Retina (tissue), 1 donor: ENCODE measurements around the gene GMPR.
"Not testable (repeated sequence)": the region's sequence is repeated elsewhere in the genome, so short reads cannot be mapped to it uniquely, and the experiment has no call there.

Experiments used
- DNase-seq: peaks from one replicate; pipeline ENCODE4 v3.0.0-alpha.2; 2016

GMPR gene

GRCh38 chr6:16251706-16252105 lies 13.3 kb downstream of the GMPR start:
- no peak for DNase-seq

DNA sequence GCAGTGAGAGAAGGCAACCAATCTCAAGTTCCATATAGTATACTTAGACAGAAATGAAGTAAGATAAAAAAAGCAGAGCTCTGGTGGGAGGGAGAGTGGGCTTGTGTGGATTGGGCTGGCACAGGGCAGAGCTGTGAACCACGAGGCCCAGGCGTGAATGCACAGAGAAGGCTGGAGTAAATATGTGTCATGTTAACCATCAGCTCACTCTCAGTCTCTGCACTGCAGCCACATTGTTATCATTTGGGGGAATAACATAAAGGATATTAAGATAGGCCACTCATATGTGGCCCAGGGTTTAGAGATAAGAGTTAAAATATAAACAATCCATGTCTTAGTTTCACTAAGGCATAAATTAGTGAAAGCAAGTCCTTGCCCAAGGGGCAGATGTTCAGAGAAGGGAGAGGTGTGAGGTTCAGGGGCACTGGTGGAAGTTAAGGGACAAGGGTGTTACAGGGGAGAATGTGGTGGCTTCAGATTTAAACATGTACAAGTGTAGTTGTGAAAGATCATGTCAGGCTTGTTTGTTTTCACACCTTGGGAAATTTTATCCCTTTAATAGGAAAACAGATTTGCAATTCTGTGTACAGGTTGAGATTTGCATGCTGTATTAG lies 14.4 kb downstream of the GMPR start:
- no peak for DNase-seq

DNA sequence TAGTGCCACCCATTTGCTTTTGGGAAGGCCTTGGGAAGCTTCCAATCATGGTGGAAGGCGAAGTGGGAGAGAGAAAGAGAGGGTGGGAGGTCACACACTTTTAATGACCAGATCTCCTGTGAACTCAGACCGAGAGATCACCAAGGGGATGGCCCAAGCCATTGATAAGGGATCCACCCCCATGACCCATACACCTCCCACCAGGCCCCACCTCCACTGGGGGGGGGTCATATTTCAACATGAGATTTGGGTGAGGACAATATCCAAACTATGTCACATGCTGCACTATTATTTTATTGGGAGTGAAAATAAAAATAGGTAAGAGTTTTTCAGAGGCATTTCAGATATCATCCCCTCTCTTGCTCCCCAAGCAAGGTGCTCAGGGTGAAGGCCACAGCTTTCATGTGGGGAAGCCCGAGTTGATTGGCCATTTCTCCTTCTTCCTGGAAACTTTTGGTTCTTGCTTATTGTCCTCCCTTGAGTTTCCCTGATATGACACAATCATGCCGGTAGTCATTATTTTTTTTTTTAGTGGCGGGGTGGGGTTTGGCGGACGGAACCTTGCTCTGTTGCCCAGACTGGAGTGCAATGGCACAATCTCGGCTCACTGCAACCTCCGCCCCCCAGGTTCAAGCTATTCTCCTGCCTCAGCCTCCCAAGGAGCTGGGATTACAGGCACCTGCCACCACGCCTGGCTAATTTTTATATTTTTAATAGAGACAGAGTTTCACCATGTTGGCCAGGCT lies 15.2 kb downstream of the GMPR start:
- DNase-seq, result no peak

- DNase-seq, result no peak
Observed at GRCh38 chr6:16254535-16254934, 16.1 kb downstream of the GMPR start.

DNA sequence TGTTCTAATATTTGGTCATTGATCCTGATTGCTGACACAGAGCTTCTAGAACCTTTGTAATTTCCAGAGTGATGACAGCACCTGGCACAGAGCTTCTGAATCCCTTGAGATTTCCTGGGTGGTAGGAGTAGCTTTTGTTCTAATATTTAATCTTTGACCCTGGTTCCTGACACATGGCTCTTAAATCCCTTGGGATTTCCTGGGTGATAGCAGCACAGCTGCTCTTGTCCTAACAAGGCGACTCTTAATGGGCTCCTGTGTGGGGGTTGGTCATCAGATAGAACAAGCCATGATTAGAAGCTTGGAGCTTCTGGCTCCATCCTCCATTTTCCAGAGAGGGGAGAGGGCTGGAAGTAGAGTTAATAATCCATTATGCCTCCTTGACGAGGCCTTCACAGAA lies 18.4 kb downstream of the GMPR start:
- no peak for DNase-seq

DNA sequence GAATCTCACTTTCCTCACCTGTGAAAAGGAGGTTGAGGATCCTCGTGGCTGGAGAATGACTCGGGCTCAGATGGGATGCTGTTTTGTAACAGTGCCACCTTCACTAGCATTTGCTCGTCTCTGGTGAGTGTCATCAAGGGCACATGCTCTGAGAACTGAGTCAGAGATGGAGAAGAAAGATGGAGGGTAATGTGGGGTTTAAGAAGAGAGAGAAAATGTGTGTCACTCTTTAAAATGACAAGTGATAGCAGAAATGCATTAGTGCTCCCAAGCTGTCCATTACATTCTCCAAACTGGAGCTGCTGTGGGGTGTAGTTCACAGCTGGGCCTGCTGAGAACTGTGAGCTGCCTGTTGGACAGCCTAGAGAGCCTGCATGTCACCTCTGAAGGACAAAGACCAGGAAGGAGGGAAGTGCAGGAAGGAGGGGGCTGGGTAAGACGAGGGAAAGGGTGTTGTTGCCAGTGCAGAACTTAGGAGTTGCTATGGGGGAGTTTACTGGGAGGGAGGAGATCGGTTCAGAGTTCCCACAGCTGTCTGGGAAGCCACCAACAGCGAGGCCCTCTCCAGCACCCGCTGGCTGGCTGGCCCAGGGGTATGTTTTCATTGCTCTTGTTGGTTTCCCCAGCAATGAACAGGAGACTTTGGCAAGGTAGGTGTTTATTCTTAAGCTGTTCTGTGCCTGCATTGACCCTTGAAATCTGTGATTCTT lies 19.8 kb downstream of the GMPR start:
- DNase-seq, result no peak

- DNase-seq, result no peak
Observed at GRCh38 chr6:16258709-16259075, 20.3 kb downstream of the GMPR start.

DNA sequence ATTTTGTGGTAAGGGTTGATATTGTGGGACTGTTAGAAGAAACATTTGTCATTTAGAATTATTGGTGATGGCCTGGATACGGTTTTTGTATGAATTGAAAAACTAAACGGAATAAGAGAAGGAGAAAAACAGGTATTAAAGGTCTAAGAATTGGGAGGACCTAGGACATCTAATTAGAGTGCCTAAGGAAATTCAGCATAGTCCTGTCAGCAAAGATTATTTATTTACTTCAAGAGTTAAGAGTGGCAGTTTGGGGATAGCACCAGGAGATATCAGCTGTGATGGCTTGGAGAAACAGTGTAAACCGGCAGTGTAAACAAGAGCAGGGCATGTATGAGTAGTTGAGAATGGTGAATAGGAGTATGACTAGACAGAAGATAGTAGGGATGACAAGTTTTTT lies 21.2 kb downstream of the GMPR start:
- DNase-seq, result not testable (repeated sequence)

DNA sequence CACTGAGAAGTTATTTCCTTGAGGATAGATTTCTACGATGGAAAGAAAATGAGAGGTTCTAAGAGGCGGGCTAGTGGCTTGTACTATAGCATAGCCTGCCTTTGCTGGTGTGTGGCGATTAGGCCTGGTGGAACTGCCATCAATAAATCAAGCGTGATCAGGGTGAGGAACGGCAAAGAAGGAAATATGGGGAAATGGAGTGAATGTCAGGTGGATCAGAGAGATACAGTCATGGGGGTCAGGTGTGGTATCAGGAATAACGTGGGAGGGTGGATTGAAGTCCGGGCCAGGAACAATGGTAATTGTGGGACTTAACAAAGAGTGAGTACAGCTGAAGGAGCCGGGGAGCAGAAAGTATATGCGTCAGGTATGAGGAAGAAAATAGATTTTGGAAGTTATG lies 22.2 kb downstream of the GMPR start:
- not testable (repeated sequence) for DNase-seq

DNA sequence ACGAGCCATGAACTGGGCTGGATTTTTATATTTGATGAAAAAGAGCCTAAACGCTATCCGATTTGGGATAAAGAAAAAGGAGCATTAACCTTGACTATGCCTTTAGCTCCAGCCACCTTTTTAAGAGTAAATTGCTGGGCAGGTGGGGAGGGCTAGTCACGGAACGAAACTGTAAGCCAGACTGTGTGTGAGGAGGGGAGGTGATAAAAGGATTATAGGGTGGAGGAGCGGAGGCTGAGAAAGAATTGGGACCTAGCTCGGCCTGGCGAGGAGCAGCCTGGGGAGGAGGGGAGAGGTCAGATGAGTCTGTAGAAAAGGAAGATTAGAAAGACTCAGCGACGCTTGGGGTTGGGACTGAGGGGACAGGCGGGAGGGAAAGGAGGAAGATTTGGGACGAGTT lies 24.4 kb downstream of the GMPR start:
- DNase-seq, result not testable (repeated sequence)

DNA sequence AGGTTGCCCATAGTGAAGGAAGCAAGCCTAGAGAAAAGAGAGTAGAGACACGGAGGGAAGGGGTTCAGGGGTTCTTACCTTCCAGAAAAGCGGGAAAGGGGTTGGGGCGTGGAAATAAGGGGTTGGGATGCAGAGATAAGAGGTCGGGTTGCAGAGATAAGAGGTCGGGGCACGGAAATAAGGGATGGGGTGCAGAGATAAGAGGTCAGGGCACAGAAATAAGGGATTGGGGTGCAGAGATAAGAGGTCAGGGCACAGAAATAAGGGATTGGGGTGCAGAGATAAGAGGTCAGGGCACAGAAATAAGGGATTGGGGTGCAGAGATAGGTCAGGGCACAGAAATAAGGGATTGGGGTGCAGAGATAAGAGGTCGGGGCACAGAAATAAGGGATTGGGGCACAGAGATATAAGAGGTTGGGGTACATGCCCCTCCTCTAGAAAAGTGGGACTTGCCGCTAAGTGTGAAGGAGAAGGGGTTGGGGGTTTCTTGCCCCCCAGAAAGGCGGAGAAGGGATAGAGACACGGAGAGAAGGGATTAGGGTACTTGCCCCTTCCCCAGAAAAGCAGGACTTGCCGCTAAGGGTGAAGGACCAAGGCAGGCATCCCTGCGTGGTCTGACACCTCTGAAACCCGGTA lies 25.2 kb downstream of the GMPR start:
- not testable (repeated sequence) for DNase-seq

GRCh38 chr6:16264785-16265184 lies 26.4 kb downstream of the GMPR start:
- DNase-seq, result no peak

- no peak for DNase-seq
Observed at GRCh38 chr6:16265351-16266341, 27.3 kb downstream of the GMPR start.

- DNase-seq, result no peak
Observed at GRCh38 chr6:16267428-16268263, 29.3 kb downstream of the GMPR start.

GRCh38 chr6:16269442-16270070 lies 31.2 kb downstream of the GMPR start:
- not testable (repeated sequence) for DNase-seq

DNA sequence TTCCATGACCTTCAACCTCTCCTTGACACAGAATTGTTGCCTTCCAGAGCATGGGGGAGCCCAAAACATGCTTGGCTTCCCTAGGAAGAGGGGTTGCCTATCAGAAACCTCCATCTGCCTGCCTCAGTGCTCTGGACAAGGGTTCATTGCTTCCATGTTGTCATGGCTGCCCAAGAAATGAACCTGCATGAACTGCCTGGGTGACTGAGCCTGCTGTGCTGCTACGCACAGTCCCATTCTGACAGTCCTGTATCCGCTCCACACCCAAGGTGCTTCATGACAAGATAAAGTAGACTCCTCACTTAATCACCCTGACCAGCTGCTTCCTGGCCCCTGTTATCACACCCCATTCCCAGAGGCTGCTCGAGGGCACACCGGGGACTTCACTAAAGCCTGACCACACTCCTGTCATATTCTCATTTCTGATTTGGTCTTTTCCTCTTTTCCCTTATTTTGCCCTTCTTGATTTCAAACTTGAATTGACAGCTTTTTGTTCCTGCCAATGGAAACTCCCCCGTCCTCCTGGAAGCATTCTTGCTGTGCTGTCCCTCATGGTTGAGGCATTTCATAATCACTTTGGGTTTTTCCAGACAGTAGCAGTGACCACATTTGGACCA lies 31.9 kb downstream of the GMPR start:
- no peak for DNase-seq

GRCh38 chr6:16271428-16271827 lies 33.0 kb downstream of the GMPR start:
- no peak for DNase-seq

DNA sequence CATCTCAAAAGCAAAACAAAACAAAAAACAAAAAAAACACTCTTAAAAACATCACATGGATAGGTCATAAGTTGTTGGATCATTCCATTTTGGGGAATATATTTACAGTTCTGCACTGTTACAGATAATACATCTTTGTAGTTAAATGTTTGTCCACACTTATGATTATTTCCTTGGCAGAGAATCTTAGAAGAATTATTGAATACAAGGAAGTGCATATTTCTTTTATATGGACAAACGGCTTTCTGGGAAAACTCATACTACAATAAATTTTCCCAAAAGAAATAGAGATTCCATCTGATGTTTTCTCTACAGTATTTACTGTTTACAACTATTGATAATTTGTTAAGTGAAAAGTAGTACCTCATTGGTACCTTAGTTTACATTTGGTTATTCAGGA lies 33.8 kb downstream of the GMPR start:
- no peak for DNase-seq

DNA sequence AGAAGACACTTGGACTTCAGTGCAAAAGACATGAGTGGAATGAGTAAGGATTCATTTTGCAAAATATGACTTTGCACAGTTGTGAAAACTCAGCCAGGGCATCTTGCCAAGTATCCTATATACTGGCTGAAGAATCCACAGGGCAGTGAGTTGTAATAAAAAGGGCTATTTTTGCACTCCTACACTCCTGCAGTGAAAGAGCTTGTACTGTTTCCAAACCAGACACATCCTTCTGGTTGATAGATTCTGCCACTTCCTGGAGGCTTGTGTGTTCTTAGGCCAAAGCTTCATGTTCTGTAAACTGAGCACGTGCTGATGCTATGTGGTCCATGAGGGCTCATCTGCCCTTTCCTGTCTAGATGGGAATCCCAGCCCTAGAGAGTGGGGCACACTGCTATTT lies 34.9 kb downstream of the GMPR start:
- no peak for DNase-seq

- no peak for DNase-seq
Observed at GRCh38 chr6:16274483-16274882, 36.1 kb downstream of the GMPR start.
